ENCODE measurements around the gene SREBF1.

DNA sequence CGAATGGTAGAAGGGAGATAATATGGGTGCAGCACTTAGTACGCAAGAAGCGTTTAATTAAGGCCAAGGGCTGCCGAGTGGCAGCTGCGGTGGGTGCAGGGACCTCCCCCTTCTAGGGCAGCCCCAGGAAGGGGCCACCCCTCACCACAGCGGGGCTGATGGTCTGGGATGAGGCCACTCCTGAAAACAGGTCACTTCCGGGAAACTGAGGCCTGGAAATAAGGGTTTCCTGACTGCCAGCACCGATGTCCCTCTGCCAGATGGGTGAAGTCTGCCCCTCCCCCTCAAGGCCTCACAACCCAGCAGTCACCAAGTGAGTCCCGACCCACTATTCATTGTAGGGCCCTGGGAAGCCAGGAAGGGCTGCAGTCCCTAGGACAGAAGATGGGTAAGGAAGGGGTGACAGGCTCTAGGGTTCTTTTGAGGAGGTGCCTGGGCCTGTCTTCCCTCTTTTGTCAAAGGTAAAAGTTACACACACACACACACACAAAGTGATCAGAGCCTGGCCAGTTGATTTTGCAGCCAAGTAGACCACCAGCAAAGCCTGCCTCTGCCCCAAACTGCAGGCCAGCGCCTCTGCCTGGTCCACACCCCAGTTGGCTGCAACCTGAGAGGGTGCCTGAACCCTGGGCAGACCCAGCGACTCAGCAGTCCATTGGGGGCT lies 12.5 kb downstream of the SREBF1 start:
- TF ChIP-seq, protein P1, sequence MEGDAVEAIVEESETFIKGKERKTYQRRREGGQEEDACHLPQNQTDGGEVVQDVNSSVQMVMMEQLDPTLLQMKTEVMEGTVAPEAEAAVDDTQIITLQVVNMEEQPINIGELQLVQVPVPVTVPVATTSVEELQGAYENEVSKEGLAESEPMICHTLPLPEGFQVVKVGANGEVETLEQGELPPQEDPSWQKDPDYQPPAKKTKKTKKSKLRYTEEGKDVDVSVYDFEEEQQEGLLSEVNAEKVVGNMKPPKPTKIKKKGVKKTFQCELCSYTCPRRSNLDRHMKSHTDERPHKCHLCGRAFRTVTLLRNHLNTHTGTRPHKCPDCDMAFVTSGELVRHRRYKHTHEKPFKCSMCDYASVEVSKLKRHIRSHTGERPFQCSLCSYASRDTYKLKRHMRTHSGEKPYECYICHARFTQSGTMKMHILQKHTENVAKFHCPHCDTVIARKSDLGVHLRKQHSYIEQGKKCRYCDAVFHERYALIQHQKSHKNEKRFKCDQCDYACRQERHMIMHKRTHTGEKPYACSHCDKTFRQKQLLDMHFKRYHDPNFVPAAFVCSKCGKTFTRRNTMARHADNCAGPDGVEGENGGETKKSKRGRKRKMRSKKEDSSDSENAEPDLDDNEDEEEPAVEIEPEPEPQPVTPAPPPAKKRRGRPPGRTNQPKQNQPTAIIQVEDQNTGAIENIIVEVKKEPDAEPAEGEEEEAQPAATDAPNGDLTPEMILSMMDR (conservative IDR thresholded peaks at IDR 0.05): no peak
- no peak for TF ChIP-seq EZH2 (IDR thresholded peaks at IDR 0.05; ENCODE audit: low read depth)
